Dedifferentiated amniotic fluid mesenchymal stem cell (primary cell): ENCODE measurements around the gene DRAP1.
"Not testable (repeated sequence)": the region's sequence is repeated elsewhere in the genome, so short reads cannot be mapped to it uniquely, and the experiment has no call there.

ENCODE experiments used
- DNase-seq: peaks from one replicate; pipeline ENCODE4 v3.0.0-alpha.2; 2016; ENCODE audit errors: extremely low spot score

Gene DRAP1

GRCh38 chr11:65886826-65887722, 32.2 kb upstream of the DRAP1 start:
- no peak for DNase-seq

- no peak for DNase-seq
These were observed 31.5 kb upstream of the DRAP1 start for GRCh38 chr11:65887723-65888162.

- peak; percentile 97 for DNase-seq
These were observed 30.9 kb upstream of the DRAP1 start, which contains the start of gene FIBP for GRCh38 chr11:65888163-65888814. Gene FIBP (minus strand): TSS chr11:65888471. CDS start chr11:65888418, 53 bp downstream.

- peak; percentile 95 for DNase-seq
These were observed 28.7 kb upstream of the DRAP1 start, which contains the start of gene CCDC85B for GRCh38 chr11:65890324-65891218. Gene CCDC85B (plus strand): TSS chr11:65890673. CDS start chr11:65890784, 111 bp downstream.

- no peak for DNase-seq
These were observed 27.7 kb upstream of the DRAP1 start for GRCh38 chr11:65891219-65892136.

GRCh38 chr11:65892137-65892540, 27.1 kb upstream of the DRAP1 start:
- not testable (repeated sequence) for DNase-seq

- no peak for DNase-seq
These were observed 26.4 kb upstream of the DRAP1 start for GRCh38 chr11:65892661-65893317.

GRCh38 chr11:65894034-65894591, 25.1 kb upstream of the DRAP1 start:
- DNase-seq = no peak

GRCh38 chr11:65895482-65895981, 23.7 kb upstream of the DRAP1 start:
- DNase-seq = no peak

- no peak for DNase-seq
These were observed 22.9 kb upstream of the DRAP1 start for GRCh38 chr11:65896034-65896999.

GRCh38 chr11:65897020-65897471, 22.2 kb upstream of the DRAP1 start:
- DNase-seq = no peak

- no peak for DNase-seq
These were observed 20.4 kb upstream of the DRAP1 start for GRCh38 chr11:65898656-65899355.

GRCh38 chr11:65899356-65900124, 19.7 kb upstream of the DRAP1 start:
- peak; percentile 46 for DNase-seq

GRCh38 chr11:65900125-65900898, 18.9 kb upstream of the DRAP1 start, which contains the start of gene FOSL1:
Gene FOSL1 (minus strand): TSS chr11:65900388. CDS start chr11:65900339, 49 bp downstream.
- DNase-seq = peak; percentile 79

GRCh38 chr11:65900899-65901180, 18.4 kb upstream of the DRAP1 start:
- DNase-seq = no peak

- DNase-seq = peak; percentile 66
These were observed 16.2 kb upstream of the DRAP1 start for GRCh38 chr11:65903068-65903481.
